Neural cell (in vitro differentiated cells): ENCODE data around the gene WDFY3.

Experiments used
- EP300 ChIP-seq: fragments of 450-650 bp; conservative IDR thresholded peaks from 2 replicates; pipeline ENCODE4 v1.6.1; 2014; ENCODE audit warnings: antibody characterized with exemption, mild to moderate bottlenecking, moderate library complexity; ENCODE audit not compliant: poor library complexity, severe bottlenecking
- EZH2 ChIP-seq: fragments of 200-600, 300-800 bp; shearing (Covaris generic), sonication (generic); IDR thresholded peaks from 2 replicates; pipeline ENCODE4 v1.6.1; 2014; ENCODE audit warnings: antibody characterized with exemption, low read length, borderline replicate concordance, mild to moderate bottlenecking; ENCODE audit not compliant: insufficient read depth, poor library complexity, severe bottlenecking
- MXI1 ChIP-seq: fragments of 450-650 bp; conservative IDR thresholded peaks from 2 replicates; pipeline ENCODE4 v1.6.1; 2014; ENCODE audit warnings: antibody characterized with exemption, mild to moderate bottlenecking; ENCODE audit not compliant: poor library complexity, severe bottlenecking
- POLR2AphosphoS5 ChIP-seq: IDR thresholded peaks from 2 replicates; pipeline ENCODE4 v1.6.1; 2012
- RAD21 ChIP-seq: fragments of 450-650 bp; conservative IDR thresholded peaks from 2 replicates; pipeline ENCODE4 v1.6.1; 2014; ENCODE audit warnings: antibody characterized with exemption, mild to moderate bottlenecking, moderate library complexity
- SMC3 ChIP-seq: fragments of 450-650 bp; conservative IDR thresholded peaks from 2 replicates; pipeline ENCODE4 v1.6.1; 2014; ENCODE audit warnings: antibody characterized with exemption, mild to moderate bottlenecking, moderate library complexity; ENCODE audit not compliant: poor library complexity
- TAF1 ChIP-seq: IDR thresholded peaks from 2 replicates; pipeline ENCODE4 v1.6.1; 2012; ENCODE audit warnings: low read depth
- TF ChIP-seq, protein P1 (sequence below): fragments of 450-650 bp; IDR thresholded peaks from 2 replicates; pipeline ENCODE4 v1.5.1; 2014; ENCODE audit warnings: antibody characterized with exemption, mild to moderate bottlenecking, moderate library complexity; ENCODE audit not compliant: poor library complexity, severe bottlenecking

- TF ChIP-seq, protein P1, sequence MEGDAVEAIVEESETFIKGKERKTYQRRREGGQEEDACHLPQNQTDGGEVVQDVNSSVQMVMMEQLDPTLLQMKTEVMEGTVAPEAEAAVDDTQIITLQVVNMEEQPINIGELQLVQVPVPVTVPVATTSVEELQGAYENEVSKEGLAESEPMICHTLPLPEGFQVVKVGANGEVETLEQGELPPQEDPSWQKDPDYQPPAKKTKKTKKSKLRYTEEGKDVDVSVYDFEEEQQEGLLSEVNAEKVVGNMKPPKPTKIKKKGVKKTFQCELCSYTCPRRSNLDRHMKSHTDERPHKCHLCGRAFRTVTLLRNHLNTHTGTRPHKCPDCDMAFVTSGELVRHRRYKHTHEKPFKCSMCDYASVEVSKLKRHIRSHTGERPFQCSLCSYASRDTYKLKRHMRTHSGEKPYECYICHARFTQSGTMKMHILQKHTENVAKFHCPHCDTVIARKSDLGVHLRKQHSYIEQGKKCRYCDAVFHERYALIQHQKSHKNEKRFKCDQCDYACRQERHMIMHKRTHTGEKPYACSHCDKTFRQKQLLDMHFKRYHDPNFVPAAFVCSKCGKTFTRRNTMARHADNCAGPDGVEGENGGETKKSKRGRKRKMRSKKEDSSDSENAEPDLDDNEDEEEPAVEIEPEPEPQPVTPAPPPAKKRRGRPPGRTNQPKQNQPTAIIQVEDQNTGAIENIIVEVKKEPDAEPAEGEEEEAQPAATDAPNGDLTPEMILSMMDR = no peak
- no peak for TF ChIP-seq POLR2AphosphoS5
- no peak for TF ChIP-seq MXI1
- no peak for TF ChIP-seq RAD21
- no peak for TF ChIP-seq EP300
- no peak for TF ChIP-seq SMC3
- TF ChIP-seq TAF1 = no peak
- no peak for TF ChIP-seq EZH2
These were observed 777 bp upstream of the WDFY3 start for GRCh38 chr4:84967243-84967690.
